Stimulated activated CD8-positive, alpha-beta memory T cell treated with anti-CD3 and anti-CD28 coated beads, Interleukin-4, amount 100 ng/mL, for 48 hours (primary cell): ENCODE measurements around the gene CNOT10.
A peak's percentile ranks its signal among the peaks of the same experiment; 100 is the strongest.
"Not testable (repeated sequence)": the region's sequence is repeated elsewhere in the genome, so short reads cannot be mapped to it uniquely, and the experiment has no call there.

Experiments used
- DNase-seq: peaks from one replicate; pipeline ENCODE4 v3.0.0-alpha.2; 2020

Gene CNOT10

DNA sequence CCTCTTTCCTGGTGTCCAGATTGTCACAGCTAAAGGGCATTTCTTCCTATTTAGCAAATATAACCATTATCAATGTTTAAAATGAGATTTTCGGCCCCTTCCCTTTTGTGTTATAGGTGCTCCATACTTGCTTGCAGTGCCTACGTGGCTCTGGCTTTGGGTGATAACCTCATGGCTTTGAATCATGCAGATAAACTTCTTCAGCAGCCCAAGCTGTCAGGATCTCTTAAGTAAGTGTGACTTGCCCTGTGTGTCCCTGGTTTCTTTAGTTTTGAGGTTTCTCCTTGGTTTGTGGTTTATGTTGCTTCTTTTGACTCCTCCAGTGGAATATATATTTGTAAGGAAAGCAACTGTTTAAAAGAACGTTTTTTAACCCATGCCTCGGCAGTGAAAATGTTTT, 74.4 kb downstream of the CNOT10 start:
- no peak for DNase-seq

DNA sequence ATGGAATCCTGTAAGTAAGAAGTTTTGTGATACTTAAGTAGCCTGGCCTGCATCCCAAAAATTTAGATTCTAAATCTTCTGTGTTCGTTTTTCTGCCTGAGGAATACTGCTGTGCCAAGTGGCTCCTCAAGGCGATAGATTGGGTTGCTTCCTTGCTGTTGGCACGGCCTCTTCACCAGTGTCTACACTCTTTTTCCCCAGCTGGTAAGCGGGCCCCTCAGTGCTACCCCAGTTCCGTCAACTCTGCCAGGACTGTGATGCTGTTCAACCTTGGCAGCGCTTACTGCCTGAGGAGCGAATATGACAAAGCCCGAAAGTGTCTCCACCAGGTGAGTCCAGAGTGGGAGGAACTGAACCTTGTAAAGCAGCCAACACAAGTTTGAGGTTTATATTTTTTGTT, 79.5 kb downstream of the CNOT10 start:
- DNase-seq, result no peak

- peak; percentile 33 for DNase-seq
Measured at GRCh38 chr3:32778389-32778788, 93.4 kb downstream of the CNOT10 start.

DNA sequence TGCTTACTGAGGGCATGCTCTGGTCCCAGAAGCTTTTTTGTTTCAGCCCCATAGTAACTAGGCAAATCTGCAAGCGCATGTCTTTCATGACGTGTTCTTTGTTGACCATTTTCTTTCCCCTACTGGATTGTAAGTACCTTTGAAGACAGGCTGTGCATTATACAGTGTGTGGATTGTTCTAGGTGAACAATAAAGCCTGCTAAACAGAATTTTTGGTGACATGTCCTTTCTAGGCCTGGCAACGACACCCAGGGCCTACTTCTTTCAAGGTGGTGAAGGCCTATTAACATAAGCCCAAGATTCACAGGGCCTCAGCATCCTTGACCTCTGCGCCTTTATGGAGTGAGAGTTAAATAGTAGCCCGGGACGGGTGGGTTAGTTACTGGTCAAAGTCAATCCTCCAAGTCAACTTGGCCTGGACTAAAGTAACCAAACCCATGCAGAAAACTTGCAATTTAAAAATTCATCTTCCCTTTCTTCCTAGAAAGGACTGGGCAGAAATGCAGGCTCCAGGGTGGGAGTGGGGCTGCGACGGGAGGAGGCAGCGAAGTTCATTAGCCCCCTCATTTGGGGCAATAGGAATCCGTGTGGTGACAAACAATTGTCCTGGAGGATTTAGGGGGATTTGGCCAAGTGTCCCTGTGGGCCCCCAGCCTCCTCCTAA, 95.2 kb downstream of the CNOT10 start:
- DNase-seq, result no peak

- DNase-seq, result peak; percentile 28
Measured at GRCh38 chr3:32780735-32781210, 95.8 kb downstream of the CNOT10 start.

DNA sequence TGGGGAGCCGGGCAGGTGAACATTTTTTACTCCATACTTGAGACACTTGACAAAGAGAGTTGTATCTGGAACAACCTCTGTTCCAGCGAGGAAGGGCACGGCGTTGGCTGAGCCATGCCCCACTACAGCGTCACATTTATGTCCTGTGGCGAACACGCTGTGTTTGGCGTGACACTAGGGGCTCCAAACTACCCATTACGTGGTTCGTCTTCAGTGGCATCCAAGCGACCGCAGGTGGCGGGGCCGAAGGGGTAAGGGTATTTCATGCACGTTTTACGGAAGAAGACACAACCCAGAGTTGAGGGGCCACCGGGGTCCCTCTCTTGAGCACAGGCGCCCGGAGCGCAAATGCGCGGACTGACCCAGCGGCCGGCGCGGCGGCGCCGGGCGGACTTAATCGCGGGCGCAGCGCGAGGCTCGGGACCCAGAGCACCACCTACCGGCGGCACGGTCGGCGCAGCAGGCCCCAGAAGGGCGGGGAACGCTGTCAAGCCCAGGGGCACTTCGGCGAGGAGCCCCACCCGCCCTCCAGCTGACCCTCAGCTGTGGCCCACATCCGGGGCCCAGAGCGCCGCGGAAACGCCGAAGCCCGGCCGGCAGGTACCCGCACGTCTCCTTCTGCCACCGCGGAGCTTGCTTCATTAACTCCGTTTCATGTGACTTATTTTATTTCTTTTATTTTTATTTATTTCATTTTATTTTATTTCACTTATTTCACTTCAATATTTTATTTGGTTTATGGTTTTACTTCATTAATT, 96.4 kb downstream of the CNOT10 start:
- peak; percentile 86 for DNase-seq

DNA sequence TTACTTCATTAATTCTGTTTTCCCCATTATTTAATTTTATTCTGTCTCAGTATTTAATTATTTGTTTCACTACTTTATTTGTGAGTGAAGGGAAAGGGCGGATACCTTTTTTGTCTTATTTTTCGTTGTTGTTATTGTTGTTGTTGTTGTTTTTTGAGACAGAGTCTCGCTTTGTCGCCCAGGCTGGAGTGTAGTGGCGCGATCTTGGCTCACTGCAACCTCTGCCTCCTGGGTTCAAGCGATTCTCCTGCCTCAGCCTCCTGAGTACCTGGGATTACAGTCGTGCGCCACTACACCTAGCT, 96.9 kb downstream of the CNOT10 start:
- not testable (repeated sequence) for DNase-seq

GRCh38 chr3:32782407-32782806, 97.4 kb downstream of the CNOT10 start:
- DNase-seq, result no peak

DNA sequence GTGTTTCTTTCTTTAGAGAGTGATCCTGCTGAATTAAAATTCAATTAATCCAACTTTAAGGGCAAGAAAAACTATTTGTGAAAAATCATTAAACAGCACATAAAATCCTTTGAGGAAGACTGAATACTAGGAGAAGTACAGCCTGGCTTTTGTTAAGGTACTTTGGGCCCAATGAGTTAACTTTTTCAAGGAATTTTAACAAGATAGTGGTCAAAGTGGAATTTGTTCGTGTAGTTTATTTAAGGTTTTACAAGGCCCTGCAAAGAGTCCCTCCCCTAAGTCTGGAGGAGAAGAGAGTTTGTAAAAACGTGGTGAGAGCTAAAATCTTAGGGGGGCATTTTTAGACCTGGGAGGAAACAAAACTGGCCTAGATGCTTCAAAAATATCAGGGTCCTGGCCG, 106.8 kb downstream of the CNOT10 start:
- DNase-seq, result no peak

DNA sequence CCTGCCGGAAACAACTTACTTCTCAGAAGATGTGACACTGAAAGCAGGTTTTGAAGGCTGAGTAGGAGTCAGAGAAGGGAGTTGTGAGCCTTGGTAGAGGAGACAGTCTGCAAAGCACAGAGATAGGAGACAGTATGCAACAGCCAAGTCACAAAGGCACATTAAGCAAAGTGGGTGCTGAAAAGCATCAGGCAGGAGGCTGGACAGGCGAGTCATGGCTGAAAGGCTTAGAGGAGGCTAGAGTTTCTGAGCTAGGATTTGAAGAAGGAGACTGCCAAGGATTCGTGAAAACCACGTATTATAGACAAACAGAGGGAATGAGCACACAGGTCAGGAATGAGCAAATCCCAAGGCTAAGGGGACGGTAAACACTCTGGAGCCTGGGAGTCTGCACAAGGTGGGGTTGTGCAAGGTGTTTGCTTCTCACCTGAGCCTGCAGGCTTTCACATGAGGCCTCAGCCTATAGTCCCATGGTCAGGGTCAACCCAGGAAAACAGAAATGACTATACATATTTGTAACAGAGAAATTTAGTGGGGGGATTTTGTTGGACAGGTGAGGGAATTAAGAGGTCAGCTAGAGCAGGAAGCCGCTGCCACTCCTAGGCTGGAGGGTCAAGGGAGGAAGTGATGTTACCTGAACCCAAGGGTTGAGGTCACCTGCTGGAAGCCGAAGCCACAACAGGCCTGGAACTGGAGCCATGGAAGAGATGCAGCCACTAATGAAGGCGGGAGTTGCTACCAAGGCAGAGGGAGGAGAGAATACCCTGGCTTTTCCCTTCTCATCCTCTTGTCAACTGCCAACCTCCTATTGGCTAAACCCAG, 109.7 kb downstream of the CNOT10 start:
- no peak for DNase-seq

- DNase-seq, result not testable (repeated sequence)
Measured at GRCh38 chr3:32796384-32796950, 111.5 kb downstream of the CNOT10 start.

DNA sequence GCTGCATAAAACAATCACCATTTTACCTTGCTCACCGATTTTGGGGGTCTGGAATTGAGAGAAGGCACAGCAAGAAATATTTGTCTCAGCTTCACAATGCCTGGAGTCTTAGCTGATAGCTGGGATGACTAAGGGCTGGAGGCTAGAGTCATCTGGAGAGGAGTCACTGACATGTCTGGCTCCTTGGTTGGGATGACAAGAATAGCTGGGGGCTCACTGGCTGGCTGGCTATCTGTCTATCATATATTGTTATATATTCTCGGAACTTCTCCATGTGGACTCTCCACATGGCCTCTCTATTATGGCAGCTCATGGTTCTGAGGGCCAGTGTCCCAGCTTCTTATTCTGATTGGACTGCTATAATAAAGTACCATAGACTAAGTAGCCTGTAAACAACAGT, 112.8 kb downstream of the CNOT10 start:
- no peak for DNase-seq

DNA sequence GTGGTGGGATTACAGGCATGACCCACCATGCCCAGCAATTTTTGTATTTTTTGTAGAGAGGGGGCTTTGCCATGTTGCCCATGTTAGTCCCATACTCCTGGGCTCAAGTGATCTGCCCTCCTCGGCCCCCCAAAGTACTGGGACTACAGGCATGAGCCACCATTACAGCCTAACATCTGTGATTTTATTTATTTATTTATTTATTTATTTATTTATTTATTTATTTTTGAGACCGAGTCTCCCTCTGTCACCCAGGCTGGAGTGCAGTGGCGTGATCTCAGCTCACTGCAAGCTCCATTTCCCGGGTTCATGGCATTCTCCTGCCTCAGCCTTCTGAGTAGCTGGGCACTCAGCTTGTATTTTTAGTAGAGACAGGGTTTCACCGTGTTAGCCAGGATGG, 116.5 kb downstream of the CNOT10 start:
- DNase-seq, result not testable (repeated sequence)

- DNase-seq, result no peak
Measured at GRCh38 chr3:32813180-32813579, 128.2 kb downstream of the CNOT10 start.

- DNase-seq, result no peak
Measured at GRCh38 chr3:32814361-32814760, 129.4 kb downstream of the CNOT10 start.

- no peak for DNase-seq
Measured at GRCh38 chr3:32815841-32816438, 131.0 kb downstream of the CNOT10 start.

GRCh38 chr3:32816439-32817256, 131.7 kb downstream of the CNOT10 start:
- DNase-seq, result peak; percentile 45

DNA sequence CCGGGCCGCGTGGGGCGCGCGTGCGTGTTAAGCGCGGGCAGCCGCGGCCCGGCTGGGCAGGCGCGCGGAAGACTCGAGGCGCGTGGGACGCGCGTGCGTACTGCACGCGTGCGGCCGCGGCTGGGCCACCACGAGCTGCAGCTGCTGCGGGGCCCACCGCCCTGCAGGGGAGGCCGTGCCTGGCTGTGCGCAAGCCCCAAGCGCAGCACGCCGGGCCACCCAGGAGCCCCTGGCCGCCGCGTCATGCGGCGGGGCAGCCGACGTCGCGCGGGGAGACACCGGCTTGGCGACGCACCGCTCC, 132.2 kb downstream of the CNOT10 start:
- peak; percentile 26 for DNase-seq

- peak; percentile 38 for DNase-seq
Measured at GRCh38 chr3:32817558-32818228, 132.7 kb downstream of the CNOT10 start, which contains the start of gene TRIM71. Gene TRIM71 (plus strand): TSS chr3:32817997. CDS start chr3:32818081, 84 bp downstream.

DNA sequence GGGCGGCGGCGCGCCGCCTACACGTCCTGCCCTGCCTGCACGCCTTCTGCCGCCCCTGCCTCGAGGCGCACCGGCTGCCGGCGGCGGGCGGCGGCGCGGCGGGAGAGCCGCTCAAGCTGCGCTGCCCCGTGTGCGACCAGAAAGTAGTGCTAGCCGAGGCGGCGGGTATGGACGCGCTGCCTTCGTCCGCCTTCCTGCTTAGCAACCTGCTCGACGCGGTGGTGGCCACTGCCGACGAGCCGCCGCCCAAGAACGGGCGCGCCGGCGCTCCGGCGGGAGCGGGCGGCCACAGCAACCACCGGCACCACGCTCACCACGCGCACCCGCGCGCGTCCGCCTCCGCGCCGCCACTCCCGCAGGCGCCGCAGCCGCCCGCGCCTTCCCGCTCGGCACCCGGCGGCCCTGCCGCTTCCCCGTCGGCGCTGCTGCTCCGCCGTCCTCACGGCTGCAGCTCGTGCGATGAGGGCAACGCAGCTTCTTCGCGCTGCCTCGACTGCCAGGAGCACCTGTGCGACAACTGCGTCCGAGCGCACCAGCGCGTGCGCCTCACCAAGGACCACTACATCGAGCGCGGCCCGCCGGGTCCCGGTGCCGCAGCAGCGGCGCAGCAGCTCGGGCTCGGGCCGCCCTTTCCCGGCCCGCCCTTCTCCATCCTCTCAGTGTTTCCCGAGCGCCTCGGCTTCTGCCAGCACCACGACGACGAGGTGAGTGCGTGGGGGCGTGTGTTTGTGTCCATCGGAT, 133.4 kb downstream of the CNOT10 start:
- DNase-seq, result peak; percentile 31
